Thyroid gland (tissue), 4 donors: ENCODE data around the gene TMEM175. TPM values are rescaled to one million over a fixed set of nuclear protein-coding genes. Genes with fewer than 3 reads are reported as not detected.

Source experiments
- DNase-seq, 2 donors: peaks; one replicate each; pipeline ENCODE4 v3.0.0-alpha.2; 2019
- H3K27ac ChIP-seq, 3 donors: fragments of 200-600 bp; sonication (generic); 1 replicate in 2 of 3; 2 replicates in 1 of 3; pipeline ENCODE4 v1.5.1; 2016 to 2019; ENCODE audit warnings: mild to moderate bottlenecking in 1 of 3, moderate library complexity in 1 of 3
- H3K27me3 ChIP-seq: fragments of 200-600 bp; sonication (generic); one replicate; pipeline ENCODE4 v1.5.1; 2019
- H3K36me3 ChIP-seq, 2 donors: fragments of 200-600 bp; sonication (generic); one replicate each; pipeline ENCODE4 v1.5.1; 2016 to 2019
- H3K4me1 ChIP-seq, 2 donors: fragments of 200-600 bp; sonication (generic); one replicate each; pipeline ENCODE4 v1.5.1; 2017 to 2019
- H3K4me3 ChIP-seq, 3 donors: fragments of 200-600 bp; sonication (generic); replicated peaks in 1 of 3; 1 replicate in 2 of 3; 2 replicates in 1 of 3; pipeline ENCODE4 v1.5.1; 2016; ENCODE audit warnings: mild to moderate bottlenecking in 1 of 3
- H3K9me3 ChIP-seq: fragments of 200-600 bp; sonication (generic); one replicate; pipeline ENCODE4 v1.5.1; 2017
- POLR2A ChIP-seq, 2 donors: fragments of 450-650 bp; IDR thresholded peaks; one replicate each; pipeline ENCODE4 v1.6.1; 2017; ENCODE audit warnings: antibody characterized with exemption in 2 of 2, mild to moderate bottlenecking in 2 of 2, moderate library complexity in 1 of 2
- WGBS, 2 donors: methylation state at CpG; one replicate each; pipeline ENCODE4 v1.1.5; 2017; 5-methylcytosine and 5-hydroxymethylcytosine counted together
- intact Hi-C: fragments of 100-400 bp; cut with DNase I; formaldehyde crosslinking; loops from one replicate; pipeline ENCODE4 v1.15.1; 2023
- total RNA-seq, 4 donors: library from RNA; depleted of rRNA; stranded (reverse); fragments of >200 nt; gene quantifications; one replicate each; pipeline ENCODE4 v1.2.3, GENCODE V29; 2016
- TF ChIP-seq, protein P1 (sequence below), 6 experiments: fragments of 200-600 bp in 3 of 6; fragments of 450-650 bp in 3 of 6; sonication (generic) in 3 of 6; IDR thresholded peaks; one replicate each; pipeline ENCODE4 v1.5.1; 2016 to 2019; ENCODE audit warnings: antibody characterized with exemption in 6 of 6, mild to moderate bottlenecking in 2 of 6, inconsistent platforms in 1 of 6, moderate library complexity in 1 of 6

Gene TMEM175
- total RNA-seq, 4 donors from 2014 or later, result 33.6 to 63.9 (median 40.4) TPM

DNA sequence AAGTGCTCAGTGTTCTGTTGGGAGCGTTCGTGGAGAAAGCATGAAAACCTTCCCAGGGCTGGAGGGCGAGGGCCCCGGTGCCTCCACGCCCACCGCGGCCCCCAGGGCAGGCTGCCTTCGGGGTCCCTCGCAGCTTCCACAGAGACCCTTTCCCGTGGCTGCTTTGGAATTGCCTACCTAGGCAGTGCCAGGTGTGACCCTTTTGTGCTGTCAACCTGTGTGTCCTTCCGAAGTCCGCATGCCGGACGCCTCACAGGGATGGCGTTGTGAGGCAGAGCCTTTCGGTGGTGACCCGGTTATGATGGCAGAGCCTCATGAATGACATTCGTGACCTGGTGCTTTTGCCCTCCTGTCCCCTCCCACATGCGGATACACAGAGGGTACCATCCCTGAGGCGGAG lies 17.4 kb downstream of the TMEM175 start:
- Histone ChIP-seq H3K27ac (no peak overlapping the region), H3K9me3 (no peaks in the 10 kb centered on the region), H3K4me3 (no peak overlapping the region), H3K27me3 (no peaks in the 10 kb centered on the region), H3K36me3 (peaks cover 0 to 6% of the 10 kb centered on the region in 2 donors), H3K4me1 (peaks cover 6 to 8% of the 10 kb centered on the region in 2 donors)
- WGBS, 2 donors, result 90 to 92% methylated on average over 16 to 20 of the region's 20 CpGs
- intact Hi-C loops, result no loop called here
- TF ChIP-seq POLR2A (IDR thresholded peaks at IDR 0.05), result no peak
- TF ChIP-seq, protein P1, sequence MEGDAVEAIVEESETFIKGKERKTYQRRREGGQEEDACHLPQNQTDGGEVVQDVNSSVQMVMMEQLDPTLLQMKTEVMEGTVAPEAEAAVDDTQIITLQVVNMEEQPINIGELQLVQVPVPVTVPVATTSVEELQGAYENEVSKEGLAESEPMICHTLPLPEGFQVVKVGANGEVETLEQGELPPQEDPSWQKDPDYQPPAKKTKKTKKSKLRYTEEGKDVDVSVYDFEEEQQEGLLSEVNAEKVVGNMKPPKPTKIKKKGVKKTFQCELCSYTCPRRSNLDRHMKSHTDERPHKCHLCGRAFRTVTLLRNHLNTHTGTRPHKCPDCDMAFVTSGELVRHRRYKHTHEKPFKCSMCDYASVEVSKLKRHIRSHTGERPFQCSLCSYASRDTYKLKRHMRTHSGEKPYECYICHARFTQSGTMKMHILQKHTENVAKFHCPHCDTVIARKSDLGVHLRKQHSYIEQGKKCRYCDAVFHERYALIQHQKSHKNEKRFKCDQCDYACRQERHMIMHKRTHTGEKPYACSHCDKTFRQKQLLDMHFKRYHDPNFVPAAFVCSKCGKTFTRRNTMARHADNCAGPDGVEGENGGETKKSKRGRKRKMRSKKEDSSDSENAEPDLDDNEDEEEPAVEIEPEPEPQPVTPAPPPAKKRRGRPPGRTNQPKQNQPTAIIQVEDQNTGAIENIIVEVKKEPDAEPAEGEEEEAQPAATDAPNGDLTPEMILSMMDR (IDR thresholded peaks at IDR 0.05), result no peak
- DNase-seq, result no peak

DNA sequence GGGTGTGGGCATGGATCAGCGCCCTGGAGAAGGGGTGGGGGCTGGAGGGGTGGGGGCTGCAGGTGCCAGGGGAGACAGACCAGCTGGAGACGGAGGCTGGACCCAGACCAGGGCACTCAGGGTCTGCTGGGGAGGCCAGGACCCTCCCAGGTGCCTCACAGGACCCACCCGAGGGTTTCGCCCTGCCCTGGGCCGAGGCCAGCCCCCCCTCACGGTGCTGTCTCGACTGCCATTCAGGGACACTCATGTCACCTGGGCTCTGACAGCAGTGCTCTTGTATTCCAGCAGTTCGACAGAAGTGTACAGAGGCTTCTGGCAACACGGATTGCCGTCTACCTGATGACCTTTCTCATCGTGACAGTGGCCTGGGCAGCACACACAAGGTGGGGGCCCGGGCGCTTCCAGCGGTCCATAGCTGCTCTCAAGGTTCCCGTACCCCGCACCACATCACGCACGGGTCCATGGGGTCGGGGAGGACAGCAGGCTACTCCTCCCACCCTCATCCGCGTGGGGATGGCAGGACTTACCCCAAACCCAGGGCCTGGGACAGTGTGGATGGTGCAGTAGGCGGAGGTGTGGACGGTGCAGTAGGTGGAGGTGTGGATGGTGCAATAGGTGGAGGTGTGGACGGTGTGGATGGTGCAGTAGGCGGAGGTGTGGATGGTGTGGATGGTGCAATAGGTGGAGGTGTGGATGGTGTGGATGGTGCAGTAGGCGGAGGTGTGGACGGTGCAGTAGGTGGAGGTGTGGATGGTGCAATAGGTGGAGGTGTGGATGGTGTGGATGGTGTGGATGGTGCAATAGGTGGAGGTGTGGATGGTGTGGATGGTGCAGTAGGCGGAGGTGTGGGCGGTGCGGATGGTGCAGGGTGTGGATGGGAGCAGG lies 18.1 kb downstream of the TMEM175 start:
- no peaks in the 10 kb centered on the region for H3K9me3 ChIP-seq
- peaks cover 0 to 6% of the 10 kb centered on the region in 2 donors for H3K36me3 ChIP-seq
- intact Hi-C loops, result no loop called here
- H3K27me3 ChIP-seq, result no peaks in the 10 kb centered on the region
- peaks cover 2 to 6% of the 10 kb centered on the region in 2 donors for H3K4me1 ChIP-seq
- TF ChIP-seq, protein P1 (IDR thresholded peaks at IDR 0.05), result no peak
- TF ChIP-seq POLR2A (IDR thresholded peaks at IDR 0.05), result no peak
- 93 to 94% methylated on average over 18 to 22 of the region's 30 CpGs for WGBS, 2 donors
- no peak overlapping the region for H3K27ac ChIP-seq
- no peak overlapping the region for H3K4me3 ChIP-seq
- no peak for DNase-seq

DNA sequence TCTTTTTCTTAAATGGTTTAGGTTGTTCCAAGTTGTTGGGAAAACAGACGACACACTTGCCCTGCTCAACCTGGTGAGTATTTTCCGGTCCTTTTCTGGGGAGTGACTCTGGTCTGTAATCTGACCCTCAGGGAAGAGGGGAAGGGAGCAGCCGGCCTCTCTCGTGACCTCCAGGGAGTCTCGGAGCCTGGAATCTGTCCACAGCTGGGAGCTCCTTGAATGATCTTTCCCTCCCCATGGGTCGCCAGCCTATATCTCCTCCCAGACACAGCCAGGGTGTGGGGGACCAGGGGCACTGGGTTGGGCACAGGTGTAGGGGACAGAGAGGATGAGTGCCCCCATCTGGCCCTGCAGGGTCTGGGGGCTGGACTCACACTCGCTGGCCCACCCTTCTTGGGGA lies 18.9 kb downstream of the TMEM175 start:
- intact Hi-C loops, result no loop called here
- 85 to 90% methylated on average over 6 to 7 of the region's 7 CpGs for WGBS, 2 donors
- Histone ChIP-seq H3K27me3 (no peaks in the 10 kb centered on the region), H3K4me1 (no peaks in the 10 kb centered on the region), H3K4me3 (no peak overlapping the region), H3K27ac (no peak overlapping the region), H3K9me3 (no peaks in the 10 kb centered on the region), H3K36me3 (peaks cover 0 to 6% of the 10 kb centered on the region in 2 donors)
- TF ChIP-seq, protein P1 (IDR thresholded peaks at IDR 0.05), result no peak
- no peak for TF ChIP-seq POLR2A (IDR thresholded peaks at IDR 0.05)
- DNase-seq, result no peak

DNA sequence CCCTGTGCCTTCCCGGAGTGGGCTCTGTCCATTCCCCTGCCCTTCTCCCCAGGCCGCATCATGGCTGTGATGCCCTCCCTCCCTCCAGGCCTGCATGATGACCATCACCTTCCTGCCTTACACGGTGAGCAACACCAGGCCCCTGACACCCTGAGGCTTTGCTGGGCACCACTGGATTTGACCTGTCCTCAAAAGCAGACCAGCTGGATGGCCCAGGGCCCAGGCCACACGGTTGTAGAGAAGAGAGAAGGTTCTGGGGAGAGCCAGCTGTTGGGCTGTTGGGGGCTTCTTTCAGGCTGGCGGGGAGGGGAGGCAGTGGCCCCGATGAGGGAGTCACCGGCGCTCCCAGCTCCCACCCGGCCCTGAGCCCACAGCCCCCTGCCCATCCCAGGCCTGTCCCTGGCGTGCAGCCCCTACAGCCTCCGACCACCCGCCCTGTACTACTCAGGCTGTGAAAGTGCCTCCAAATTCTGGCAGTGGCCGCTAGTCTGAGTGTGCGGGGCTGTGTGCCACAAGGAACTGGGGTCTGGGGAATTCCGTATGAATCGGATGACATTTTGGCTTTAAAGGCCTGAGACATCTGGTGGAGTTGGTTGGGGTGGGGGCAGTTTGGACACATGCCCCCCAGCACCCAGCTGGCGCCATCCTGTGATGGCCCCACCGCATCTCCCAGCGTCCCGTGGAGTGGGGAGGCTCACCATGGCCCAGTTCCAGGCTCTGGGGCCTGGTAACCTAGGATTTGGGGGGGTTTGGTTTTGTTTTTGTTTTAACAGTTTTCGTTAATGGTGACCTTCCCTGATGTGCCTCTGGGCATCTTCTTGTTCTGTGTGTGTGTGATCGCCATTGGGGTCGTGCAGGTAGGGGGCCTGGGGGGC lies 19.6 kb downstream of the TMEM175 start:
- Histone ChIP-seq H3K4me3 (no peak overlapping the region), H3K27me3 (no peaks in the 10 kb centered on the region), H3K27ac (no peak overlapping the region), H3K9me3 (no peaks in the 10 kb centered on the region), H3K4me1 (no peaks in the 10 kb centered on the region), H3K36me3 (peaks cover 0 to 6% of the 10 kb centered on the region in 2 donors)
- no peak for DNase-seq
- TF ChIP-seq POLR2A (IDR thresholded peaks at IDR 0.05), result no peak
- 89 to 92% methylated on average over 12 to 18 of the region's 23 CpGs for WGBS, 2 donors
- intact Hi-C loops, result no loop called here

DNA sequence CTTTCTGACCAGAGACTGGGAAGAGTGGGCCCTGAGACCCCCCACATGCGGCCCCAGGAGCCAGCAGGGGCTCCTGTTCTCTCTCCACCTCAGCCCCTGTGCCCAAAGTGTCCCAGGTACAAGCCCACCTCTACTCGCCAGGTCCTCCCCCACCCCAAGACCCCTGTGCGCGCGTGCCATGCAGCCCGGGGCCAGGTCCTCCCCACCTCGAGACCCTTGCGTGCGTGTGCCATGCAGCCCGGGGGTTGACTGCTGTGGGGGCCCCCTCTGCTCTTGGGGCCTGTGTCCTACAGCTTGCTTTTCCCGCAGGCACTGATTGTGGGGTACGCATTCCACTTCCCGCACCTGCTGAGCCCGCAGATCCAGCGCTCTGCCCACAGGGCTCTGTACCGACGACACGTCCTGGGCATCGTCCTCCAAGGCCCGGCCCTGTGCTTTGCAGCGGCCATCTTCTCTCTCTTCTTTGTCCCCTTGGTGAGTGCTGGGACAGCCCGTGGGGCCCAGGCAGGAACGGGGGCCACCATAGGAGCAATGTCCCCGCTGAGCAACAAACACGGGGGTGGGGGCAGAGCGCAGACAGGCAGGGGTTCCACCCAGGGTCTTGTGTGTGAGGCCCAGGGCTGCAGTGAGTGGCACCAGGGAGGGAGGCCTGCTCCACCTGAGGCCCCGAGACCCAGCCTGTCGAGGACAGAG lies 20.8 kb downstream of the TMEM175 start:
- no peaks in the 10 kb centered on the region for H3K4me1 ChIP-seq
- H3K27ac ChIP-seq, result no peak overlapping the region
- no peaks in the 10 kb centered on the region for H3K9me3 ChIP-seq
- intact Hi-C loops, result no loop called here
- 92 to 95% methylated on average over 16 to 26 of the region's 28 CpGs for WGBS, 2 donors
- no peak for DNase-seq
- no peaks in the 10 kb centered on the region for H3K27me3 ChIP-seq
- no peak overlapping the region for H3K4me3 ChIP-seq
- peaks cover 1 to 6% of the 10 kb centered on the region in 2 donors for H3K36me3 ChIP-seq
- TF ChIP-seq, protein P1 (IDR thresholded peaks at IDR 0.05), result no peak
- no peak for TF ChIP-seq POLR2A (IDR thresholded peaks at IDR 0.05)
